GM21529 (cell line): ENCODE data around the gene SPRY2.

Source experiments
- ATAC-seq: cut with Tn5 transposase; IDR thresholded peaks from one replicate; pipeline ENCODE4 v1.9.1; 2021; ENCODE audit not compliant: unreplicated experiment

Gene SPRY2

GRCh38 chr13:80314711-80315653 is 25.9 kb downstream of the SPRY2 start:
- no peak for ATAC-seq

GRCh38 chr13:80313668-80314256 is 27.2 kb downstream of the SPRY2 start:
- ATAC-seq = no peak

GRCh38 chr13:80312967-80313366 is 28.0 kb downstream of the SPRY2 start:
- ATAC-seq = no peak

- ATAC-seq = no peak
These were observed 28.8 kb downstream of the SPRY2 start for GRCh38 chr13:80312012-80312704.

GRCh38 chr13:80309926-80310325 is 31.0 kb downstream of the SPRY2 start:
- ATAC-seq = no peak

- no peak for ATAC-seq
These were observed 33.4 kb downstream of the SPRY2 start for GRCh38 chr13:80307401-80307987.

- no peak for ATAC-seq
These were observed 34.5 kb downstream of the SPRY2 start for GRCh38 chr13:80306337-80306972.

GRCh38 chr13:80305737-80306136 is 35.2 kb downstream of the SPRY2 start:
- no peak for ATAC-seq

GRCh38 chr13:80303225-80303811 is 37.6 kb downstream of the SPRY2 start:
- ATAC-seq = no peak

GRCh38 chr13:80299046-80299445 is 41.9 kb downstream of the SPRY2 start:
- ATAC-seq = no peak

- no peak for ATAC-seq
These were observed 43.4 kb downstream of the SPRY2 start for GRCh38 chr13:80297503-80297902.

- ATAC-seq = no peak
These were observed 43.8 kb downstream of the SPRY2 start for GRCh38 chr13:80297094-80297493.

GRCh38 chr13:80296638-80297037 is 44.3 kb downstream of the SPRY2 start:
- ATAC-seq = no peak

- no peak for ATAC-seq
These were observed 50.3 kb downstream of the SPRY2 start for GRCh38 chr13:80290591-80290990.
